Measurements from ENCODE around the gene SMIM44.

The SMIM44 gene

GRCh38 chr19:3506384-3507340 lies 23.4 kb upstream of the SMIM44 start:
- peak overlapping the region; percentile 79 for H3K4me3 ChIP-seq (ENCODE audit: low read depth, low read length)
- no peak for TF ChIP-seq CTCF (IDR thresholded peaks at IDR 0.05; ENCODE audit: low read depth, low read length)

- TF ChIP-seq CTCF (IDR thresholded peaks at IDR 0.05; ENCODE audit: low read depth, low read length): no peak
Measured at GRCh38 chr19:3505598-3506383, 22.6 kb upstream of the SMIM44 start, which contains the start of gene FZR1. TSS of gene FZR1 (plus strand) at chr19:3506311. CDS start at chr19:3522990, 16,679 bp downstream.

GRCh38 chr19:3504735-3505134 lies 21.5 kb upstream of the SMIM44 start:
- TF ChIP-seq CTCF (IDR thresholded peaks at IDR 0.05; ENCODE audit: low read depth, low read length): no peak
- H3K4me3 ChIP-seq (ENCODE audit: low read depth, low read length): no peak overlapping the region

More at GRCh38 chr19:3505598-3506383, 22.6 kb upstream of the SMIM44 start, which contains the start of gene FZR1:
- H3K4me3 ChIP-seq (ENCODE audit: low read depth, low read length): peak within 1 kb of the TSS; percentile 79

GRCh38 chr19:3503036-3503572 lies 19.9 kb upstream of the SMIM44 start:
- H3K4me3 ChIP-seq (ENCODE audit: low read depth, low read length): no peak overlapping the region
- TF ChIP-seq CTCF (IDR thresholded peaks at IDR 0.05; ENCODE audit: low read depth, low read length): no peak

DNA sequence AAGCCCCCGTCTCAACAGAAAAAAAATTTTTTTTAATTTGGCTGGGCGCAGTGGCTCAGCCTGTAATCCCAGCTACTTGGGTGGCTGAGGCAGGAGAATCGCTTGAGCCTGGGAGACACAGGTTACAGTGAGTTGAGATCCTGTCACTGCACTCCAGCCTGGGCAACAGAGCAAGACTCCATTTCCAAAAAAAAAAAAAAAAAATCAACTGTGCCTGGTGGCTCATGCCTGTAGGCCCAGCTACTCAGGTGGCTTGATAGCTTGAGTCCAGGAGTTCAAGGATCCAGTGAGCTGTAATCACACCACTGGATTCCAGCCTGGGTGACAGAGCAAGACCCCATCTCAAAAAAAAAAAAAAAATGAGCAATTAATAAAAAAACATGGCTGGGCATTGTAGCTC lies 18.5 kb upstream of the SMIM44 start:
- no peak overlapping the region for H3K4me3 ChIP-seq (ENCODE audit: low read depth, low read length)
- no peak for TF ChIP-seq CTCF (IDR thresholded peaks at IDR 0.05; ENCODE audit: low read depth, low read length)

- H3K4me3 ChIP-seq (ENCODE audit: low read depth, low read length): peak within 1 kb of the TSS; percentile 99
- no peak for TF ChIP-seq CTCF (IDR thresholded peaks at IDR 0.05; ENCODE audit: low read depth, low read length)
Measured at GRCh38 chr19:3500429-3501101, 17.3 kb upstream of the SMIM44 start, which contains the start of gene DOHH. TSS of gene DOHH (minus strand) at chr19:3500674. CDS start at chr19:3496814, 3,860 bp downstream.
